Measurements from ENCODE around the gene CMTR1.

Gene CMTR1

GRCh38 chr6:37506479-37506878 lies 73.5 kb downstream of the CMTR1 start:
- DNase-seq (ENCODE audit: low read depth) = no peak
- no peak overlapping the region for H3K4me3 ChIP-seq (ENCODE audit: low read depth, low read length)
- TF ChIP-seq CTCF (conservative IDR thresholded peaks at IDR 0.05; ENCODE audit: low read depth, low read length) = no peak

- DNase-seq (ENCODE audit: low read depth) = no peak
- no peak overlapping the region for H3K4me3 ChIP-seq (ENCODE audit: low read depth, low read length)
- TF ChIP-seq CTCF (conservative IDR thresholded peaks at IDR 0.05; ENCODE audit: low read depth, low read length) = no peak
These were observed 74.1 kb downstream of the CMTR1 start for GRCh38 chr6:37507077-37507476.

- H3K4me3 ChIP-seq (ENCODE audit: low read depth, low read length) = no peak overlapping the region
- no peak for DNase-seq (ENCODE audit: low read depth)
- TF ChIP-seq CTCF (conservative IDR thresholded peaks at IDR 0.05; ENCODE audit: low read depth, low read length) = no peak
These were observed 74.8 kb downstream of the CMTR1 start for GRCh38 chr6:37507690-37508421.

GRCh38 chr6:37511201-37511600 lies 78.2 kb downstream of the CMTR1 start:
- H3K4me3 ChIP-seq (ENCODE audit: low read depth, low read length) = no peak overlapping the region
- no peak for TF ChIP-seq CTCF (conservative IDR thresholded peaks at IDR 0.05; ENCODE audit: low read depth, low read length)
- no peak for DNase-seq (ENCODE audit: low read depth)

- DNase-seq (ENCODE audit: low read depth) = no peak
- no peak for TF ChIP-seq CTCF (conservative IDR thresholded peaks at IDR 0.05; ENCODE audit: low read depth, low read length)
- no peak overlapping the region for H3K4me3 ChIP-seq (ENCODE audit: low read depth, low read length)
These were observed 78.9 kb downstream of the CMTR1 start for GRCh38 chr6:37511910-37512399.

GRCh38 chr6:37512400-37513011 lies 79.5 kb downstream of the CMTR1 start:
- TF ChIP-seq CTCF (conservative IDR thresholded peaks at IDR 0.05; ENCODE audit: low read depth, low read length) = no peak
- DNase-seq (ENCODE audit: low read depth) = no peak
- no peak overlapping the region for H3K4me3 ChIP-seq (ENCODE audit: low read depth, low read length)

- no peak for TF ChIP-seq CTCF (conservative IDR thresholded peaks at IDR 0.05; ENCODE audit: low read depth, low read length)
- no peak for DNase-seq (ENCODE audit: low read depth)
- no peak overlapping the region for H3K4me3 ChIP-seq (ENCODE audit: low read depth, low read length)
These were observed 80.1 kb downstream of the CMTR1 start for GRCh38 chr6:37513155-37513554.
